Naive thymus-derived CD8-positive, alpha-beta T cell (primary cell): ENCODE data around the gene TCEA3. TPM values are rescaled to one million over a fixed set of nuclear protein-coding genes. Genes with fewer than 3 reads are reported as not detected.
A peak's percentile ranks its signal among the peaks of the same experiment; 100 is the strongest.

Experiments used
- ATAC-seq, 2 donors: fragments of 150-1000 bp; cut with Tn5 transposase in 1 of 2; sonication (Bioruptor Pico), chemical (Tn5 transposase) in 1 of 2; 1 replicate in 1 of 2; 2 replicates in 1 of 2; pipeline ENCODE4 v1.10.0; 2021; ENCODE audit warnings: mild to moderate bottlenecking in 2 of 2, moderate library complexity in 2 of 2
- POLR2A ChIA-PET: fragments of 350-600 bp; sonication (Branson Sonifier 250); formaldehyde crosslinking; loops from one replicate; lab custom pipeline; 2021; ENCODE audit warnings: antibody characterized with exemption; lab: Charles Lee
- DNase-seq, 10 donors: peaks; one replicate each; pipeline versions ENCODE4 v3.0.0 to v3.0.0-alpha.2; 2020 to 2022
- H3K27ac Mint-ChIP-seq, 10 donors: one replicate each; pipeline ENCODE4 v1.8.0; 2020 to 2022; ENCODE audit warnings: mild to moderate bottlenecking in 10 of 10, mixed read lengths in 10 of 10, moderate library complexity in 4 of 10, inconsistent platforms in 1 of 10
- H3K27me3 Mint-ChIP-seq, 5 donors: one replicate each; pipeline ENCODE4 v1.8.0; 2021 to 2022; ENCODE audit warnings: mixed read lengths in 5 of 5
- H3K36me3 Mint-ChIP-seq, 3 donors: one replicate each; pipeline ENCODE4 v1.8.0; 2020 to 2022; ENCODE audit warnings: mixed read lengths in 3 of 3, mild to moderate bottlenecking in 2 of 3, inconsistent platforms in 1 of 3
- H3K4me1 Mint-ChIP-seq, 4 donors: one replicate each; pipeline ENCODE4 v1.8.0; 2021 to 2022; ENCODE audit warnings: mixed read lengths in 4 of 4
- H3K4me3 Mint-ChIP-seq, 10 donors: one replicate each; pipeline ENCODE4 v1.8.0; 2020 to 2022; ENCODE audit warnings: mild to moderate bottlenecking in 10 of 10, mixed read lengths in 10 of 10, moderate library complexity in 6 of 10, inconsistent platforms in 1 of 10
- H3K9me3 Mint-ChIP-seq, 9 donors: one replicate each; pipeline ENCODE4 v1.8.0; 2020 to 2022; ENCODE audit warnings: mixed read lengths in 9 of 9, mild to moderate bottlenecking in 3 of 9, inconsistent platforms in 1 of 9, moderate library complexity in 1 of 9
- polyA plus RNA-seq, 3 donors: library from polyadenylated mRNA; unstranded; fragments of 300-500 nt; fragmentation: Illumina TruSeq; gene quantifications; one replicate each; pipeline ENCODE4 v1.2.3, GENCODE V29; 2021
- total RNA-seq, 8 experiments: library from RNA in 2 of 8; stranded (reverse) in 2 of 8; gene quantifications; one replicate each; pipeline ENCODE4 v1.2.3 and lab custom pipeline; 2021 to 2026

Gene TCEA3
- 10 to 100 TPM; 32.4 to 37.7 TPM for total RNA-seq
- 10 to 100 TPM; 22.5 to 44.4 (median 30.1) TPM for polyA plus RNA-seq
- 3.7 to 67.4 (median 31.7) reads per million in 6 experiments for total RNA-seq (lab: John Stamatoyannopoulos, UW)

DNA sequence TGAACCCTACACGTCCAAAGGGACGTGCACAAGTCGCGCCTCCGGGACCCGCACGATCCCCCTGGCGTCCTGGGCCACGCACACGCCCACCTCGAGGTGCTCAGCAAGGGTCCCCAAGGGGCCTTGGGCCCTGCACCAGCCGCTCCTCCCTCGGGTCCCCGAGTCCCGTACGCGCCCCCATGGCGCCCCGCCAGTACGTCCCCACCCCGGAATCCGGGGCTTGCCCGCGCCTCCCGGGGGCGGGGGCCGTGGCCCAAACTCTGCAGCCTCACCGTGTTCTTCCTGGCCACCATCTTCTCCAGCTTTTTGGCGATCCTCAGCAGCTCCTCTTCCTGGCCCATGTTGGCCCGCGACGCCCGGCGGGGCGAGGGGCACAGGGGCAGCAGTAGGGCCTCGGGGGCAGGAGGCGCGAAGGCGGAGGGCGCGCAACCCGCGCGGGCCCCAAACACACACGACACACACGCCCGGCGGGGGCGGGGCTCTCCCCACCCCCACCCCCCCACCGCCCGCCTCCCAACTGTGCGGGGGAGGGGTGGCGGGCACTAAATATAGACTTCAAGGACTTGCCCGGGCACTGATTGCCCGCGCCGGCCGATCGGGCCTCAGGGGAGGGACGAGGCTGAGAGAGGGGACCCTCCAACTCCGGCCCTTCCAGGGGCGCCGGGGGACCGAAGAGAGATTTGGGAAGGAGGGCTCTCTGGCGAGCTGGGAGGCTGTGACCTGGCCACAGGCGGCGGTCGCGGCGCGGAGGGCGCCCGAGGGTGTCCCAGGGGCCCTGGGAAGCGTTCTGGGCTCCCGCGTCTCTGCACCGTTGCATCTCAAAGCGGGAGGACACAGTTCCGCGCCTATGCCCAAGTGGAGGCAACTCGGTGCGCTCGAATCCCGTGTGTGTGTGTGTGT lies at the start of gene TCEA3:
Gene TCEA3 (minus strand): TSS at position 456 of the 900 bp plus-strand sequence. CDS start 115 bp downstream, at position 341.
- DNase-seq, result peak in 9 of 10 donors; percentile 21 to 67 (median 45)
- POLR2A ChIA-PET, result interaction anchor here (0.6 to 3.3 kb wide), 12 partner anchors 12 to 583 kb away, joined by 3 to 19 read pairs (median 4); partner anchors contain the start of genes ASAP3, HNRNPR and RPL11
- Mint-ChIP-seq H3K4me3 (peak within 1 kb of the TSS; percentile 86 to 98 (median 92)), H3K36me3 (no peaks in the 10 kb centered on the region), H3K9me3 (no peaks in the 10 kb centered on the region), H3K4me1 (peaks cover 25 to 42% (median 34%) of the 10 kb centered on the region in 4 donors), H3K27ac (peak within 1 kb of the TSS in 9 of 10 donors; percentile 76 to 95 (median 91)), H3K27me3 (peaks cover 0 to 12% (median 0%) of the 10 kb centered on the region in 5 donors)
- peak; percentile 34 to 51 for ATAC-seq

DNA sequence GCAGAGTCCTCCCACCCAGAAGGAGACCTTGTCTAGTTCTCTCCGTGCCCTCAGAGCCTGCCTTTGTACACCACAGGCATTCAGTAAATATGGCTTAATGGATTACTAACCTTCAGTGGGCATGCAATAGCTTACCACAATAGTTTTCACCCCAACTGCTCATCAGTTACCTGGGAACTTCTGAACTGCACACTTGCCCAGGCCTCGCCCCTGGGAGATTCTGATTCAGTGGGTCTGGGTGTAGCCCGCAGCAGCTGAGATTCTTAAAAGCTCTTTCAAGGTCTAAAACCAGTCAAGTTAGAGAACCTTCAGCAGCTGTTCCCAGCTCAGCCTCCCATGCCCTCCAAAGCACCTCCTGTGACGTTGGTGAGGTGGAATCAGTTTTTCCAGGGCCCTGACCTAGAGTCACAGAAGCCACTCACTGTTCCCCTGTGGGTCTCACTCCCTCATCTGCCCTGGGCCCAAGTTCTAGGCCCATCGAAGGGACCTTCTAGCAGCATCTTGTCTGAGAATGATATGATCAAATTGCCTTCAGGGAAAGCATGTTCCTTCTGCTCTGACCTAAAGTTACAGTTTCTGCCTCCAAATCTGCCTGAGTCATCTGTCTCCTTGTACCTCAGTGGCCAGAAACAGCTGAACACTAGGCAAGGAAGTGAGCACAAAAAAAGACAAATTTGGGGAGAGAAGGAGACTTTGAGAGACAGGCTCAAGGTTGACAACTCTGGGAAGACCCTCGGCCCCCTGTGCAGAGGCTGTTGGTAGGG lies 48.7 kb upstream of the TCEA3 start:
- ATAC-seq, result no peak
- POLR2A ChIA-PET, result interaction anchor here (1.1 kb wide), 1 partner anchor 8 kb away, joined by 4 read pairs; no protein-coding TSS in a partner anchor

GRCh38 chr1:23472351-23473036 lies 47.9 kb upstream of the TCEA3 start:
- Mint-ChIP-seq H3K27me3 (peaks cover 0 to 9% (median 6%) of the 10 kb centered on the region in 5 donors), H3K36me3 (no peaks in the 10 kb centered on the region), H3K4me1 (peaks cover 0 to 2% (median 0%) of the 10 kb centered on the region in 4 donors), H3K27ac (no peak overlapping the region), H3K9me3 (no peaks in the 10 kb centered on the region), H3K4me3 (no peak overlapping the region)
- ATAC-seq (no peak), DNase-seq (no peak)
- POLR2A ChIA-PET, result no interaction called here

More for the DNA sequence above, 48.7 kb upstream of the TCEA3 start:
- Mint-ChIP-seq H3K27ac (no peak overlapping the region), H3K36me3 (no peaks in the 10 kb centered on the region), H3K4me3 (no peak overlapping the region), H3K4me1 (peaks cover 0 to 2% (median 0%) of the 10 kb centered on the region in 4 donors), H3K27me3 (peaks cover 0 to 10% (median 6%) of the 10 kb centered on the region in 5 donors), H3K9me3 (no peaks in the 10 kb centered on the region)
- no peak for DNase-seq

DNA sequence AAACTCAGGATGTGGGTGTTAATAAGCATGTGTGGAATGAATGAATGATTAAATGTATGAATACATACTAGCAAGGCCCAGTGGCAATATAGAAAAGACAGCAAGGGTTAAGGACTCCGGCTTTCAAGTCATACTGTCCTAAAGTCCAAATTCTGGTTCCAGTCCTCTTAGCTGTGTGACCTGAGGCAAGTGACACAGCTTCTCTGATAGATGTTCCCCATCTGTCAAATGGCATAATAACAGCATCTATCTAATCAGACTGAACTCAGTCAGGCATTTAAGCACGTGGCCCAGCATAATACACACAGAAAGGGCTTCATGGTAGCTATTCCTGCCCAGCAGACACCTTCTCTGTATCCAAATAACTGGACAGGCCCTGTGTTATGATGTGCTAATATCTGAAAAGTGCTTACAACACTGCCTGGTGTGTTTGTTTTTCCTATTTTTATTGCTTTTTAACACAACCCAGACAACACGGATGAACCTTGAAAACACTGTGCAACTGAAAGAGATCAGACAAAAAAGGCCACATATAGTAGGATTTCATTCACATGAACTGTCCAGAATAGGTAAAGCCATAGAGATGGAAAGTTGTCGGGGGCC lies 47.0 kb upstream of the TCEA3 start:
- POLR2A ChIA-PET, result no interaction called here
- peaks cover 0 to 6% (median 4%) of the 10 kb centered on the region in 5 donors for H3K27me3 Mint-ChIP-seq
- no peak for ATAC-seq
- no peak for DNase-seq
- peaks cover 0 to 2% (median 0%) of the 10 kb centered on the region in 4 donors for H3K4me1 Mint-ChIP-seq
- no peaks in the 10 kb centered on the region for H3K36me3 Mint-ChIP-seq
- H3K27ac Mint-ChIP-seq, result peak overlapping the region in 1 of 10 donors; percentile 38
- no peak overlapping the region for H3K4me3 Mint-ChIP-seq
- no peaks in the 10 kb centered on the region for H3K9me3 Mint-ChIP-seq

GRCh38 chr1:23470282-23471070 lies 45.9 kb upstream of the TCEA3 start:
- Mint-ChIP-seq H3K27me3 (peaks cover 0 to 4% (median 1%) of the 10 kb centered on the region in 5 donors), H3K4me1 (no peaks in the 10 kb centered on the region), H3K27ac (no peak overlapping the region), H3K4me3 (no peak overlapping the region), H3K36me3 (no peaks in the 10 kb centered on the region), H3K9me3 (no peaks in the 10 kb centered on the region)
- POLR2A ChIA-PET, result no interaction called here
- DNase-seq, result no peak
- ATAC-seq, result no peak

DNA sequence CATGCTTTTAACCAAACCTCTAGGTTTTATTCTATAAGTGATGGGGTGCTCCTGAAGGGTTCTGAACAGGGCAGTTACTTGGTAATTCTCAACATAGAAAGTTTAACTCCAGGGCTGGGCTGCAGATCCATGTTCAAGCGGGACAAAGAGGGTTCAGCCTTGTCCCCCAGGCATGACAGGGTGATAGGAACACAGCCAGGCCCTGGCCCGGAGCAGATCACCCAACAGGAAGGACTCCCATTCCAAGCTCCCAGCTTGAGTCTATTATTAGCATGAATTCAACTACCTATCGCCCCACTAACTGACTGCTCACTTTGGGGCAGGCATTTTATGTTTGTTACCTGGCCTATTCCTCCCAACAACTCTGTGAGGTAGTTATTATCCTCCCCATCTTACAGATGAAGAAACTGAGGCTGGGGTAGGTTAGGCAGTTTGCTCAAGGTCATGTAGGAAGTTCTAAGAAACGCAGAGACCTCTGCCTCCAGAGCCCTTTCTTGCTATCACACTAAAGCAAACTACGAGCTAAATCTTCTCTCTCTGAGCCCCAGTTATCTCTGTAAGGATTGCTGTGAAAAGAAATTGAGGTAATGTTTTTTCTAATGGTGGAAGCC lies 44.9 kb upstream of the TCEA3 start:
- Mint-ChIP-seq H3K9me3 (no peaks in the 10 kb centered on the region), H3K27ac (no peak overlapping the region), H3K4me1 (no peaks in the 10 kb centered on the region), H3K4me3 (no peak overlapping the region), H3K27me3 (peaks cover 0 to 2% (median 0%) of the 10 kb centered on the region in 5 donors), H3K36me3 (no peaks in the 10 kb centered on the region)
- ATAC-seq (no peak), DNase-seq (no peak)
- POLR2A ChIA-PET, result no interaction called here

DNA sequence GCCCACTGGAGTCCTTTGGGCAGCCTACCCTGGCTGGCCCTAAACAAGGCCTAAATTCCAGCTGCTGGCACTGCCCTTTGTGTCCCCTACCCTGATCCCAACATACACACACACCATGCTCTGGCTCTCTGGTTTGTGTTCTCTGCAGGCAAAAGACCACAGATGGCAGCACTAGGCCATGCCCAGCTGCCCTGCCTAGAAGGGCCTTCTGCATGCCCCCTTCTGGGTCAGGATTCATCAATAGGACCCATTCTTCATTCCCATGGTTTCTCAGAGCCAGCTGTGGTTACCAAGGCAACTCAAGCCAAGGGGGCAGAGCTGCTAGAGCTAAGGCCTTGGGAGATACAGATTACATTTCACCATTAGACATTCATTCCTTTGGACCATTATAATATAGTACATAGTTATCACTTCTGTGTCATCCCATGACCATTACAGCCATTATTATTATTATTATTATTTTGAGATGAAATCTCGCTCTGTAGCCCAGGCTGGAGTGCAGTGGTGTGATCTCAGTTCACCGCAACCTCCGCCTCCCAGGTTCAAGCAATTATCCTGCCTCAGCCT lies 42.0 kb upstream of the TCEA3 start:
- ATAC-seq (no peak), DNase-seq (no peak)
- H3K36me3 Mint-ChIP-seq, result no peaks in the 10 kb centered on the region
- H3K4me3 Mint-ChIP-seq, result no peak overlapping the region
- peaks cover 0 to 6% (median 0%) of the 10 kb centered on the region in 5 donors for H3K27me3 Mint-ChIP-seq
- POLR2A ChIA-PET, result no interaction called here
- no peaks in the 10 kb centered on the region for H3K4me1 Mint-ChIP-seq
- H3K27ac Mint-ChIP-seq, result no peak overlapping the region
- no peaks in the 10 kb centered on the region for H3K9me3 Mint-ChIP-seq

DNA sequence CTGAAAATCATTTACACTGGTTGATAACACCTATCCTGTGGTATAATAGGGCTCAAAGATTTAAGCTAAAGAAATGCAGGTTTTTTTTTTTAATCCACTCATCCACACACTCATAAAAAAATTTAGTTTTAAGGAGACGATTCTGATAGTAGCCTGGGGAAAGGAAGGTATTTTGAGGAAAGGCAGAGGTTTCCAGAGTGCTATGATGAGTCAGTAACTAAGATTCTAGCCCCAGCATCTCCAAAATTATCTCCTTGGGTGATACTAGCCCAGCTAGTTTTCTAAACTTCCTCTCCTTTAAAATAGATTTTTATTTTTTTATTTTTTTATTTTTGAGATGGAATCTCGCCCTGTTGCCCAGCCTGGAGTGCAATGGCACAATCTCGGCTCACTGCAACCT lies 38.7 kb upstream of the TCEA3 start:
- H3K9me3 Mint-ChIP-seq, result no peaks in the 10 kb centered on the region
- ATAC-seq (no peak), DNase-seq (no peak)
- peaks cover 0 to 6% (median 0%) of the 10 kb centered on the region in 5 donors for H3K27me3 Mint-ChIP-seq
- H3K4me1 Mint-ChIP-seq, result peaks cover 0 to 6% (median 2%) of the 10 kb centered on the region in 4 donors
- no peak overlapping the region for H3K27ac Mint-ChIP-seq
- no peaks in the 10 kb centered on the region for H3K36me3 Mint-ChIP-seq
- H3K4me3 Mint-ChIP-seq, result no peak overlapping the region
- POLR2A ChIA-PET, result no interaction called here

DNA sequence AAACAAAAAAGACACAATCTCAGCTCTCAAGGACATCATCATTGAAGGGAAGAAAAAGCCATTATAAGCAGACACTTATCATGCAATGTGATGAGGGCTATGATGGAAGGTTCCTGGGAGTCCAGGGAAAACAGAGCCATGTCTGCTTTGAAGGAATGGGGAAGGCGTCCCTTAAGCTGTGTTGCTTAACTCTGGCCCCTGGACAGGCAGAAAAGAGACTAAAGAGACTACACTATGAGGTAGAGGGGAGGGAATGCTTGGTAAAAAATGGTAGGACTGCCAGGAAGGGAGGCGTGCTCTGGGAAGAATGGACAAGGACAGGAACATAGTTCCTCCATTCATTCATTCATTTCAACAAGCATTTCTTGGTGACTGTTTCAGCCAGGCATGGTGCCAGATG lies 38.2 kb upstream of the TCEA3 start:
- POLR2A ChIA-PET, result no interaction called here
- H3K4me3 Mint-ChIP-seq, result no peak overlapping the region
- H3K36me3 Mint-ChIP-seq, result no peaks in the 10 kb centered on the region
- H3K9me3 Mint-ChIP-seq, result no peaks in the 10 kb centered on the region
- peaks cover 0 to 6% (median 2%) of the 10 kb centered on the region in 4 donors for H3K4me1 Mint-ChIP-seq
- H3K27ac Mint-ChIP-seq, result no peak overlapping the region
- ATAC-seq (no peak), DNase-seq (no peak)
- H3K27me3 Mint-ChIP-seq, result peaks cover 0 to 8% (median 2%) of the 10 kb centered on the region in 5 donors

DNA sequence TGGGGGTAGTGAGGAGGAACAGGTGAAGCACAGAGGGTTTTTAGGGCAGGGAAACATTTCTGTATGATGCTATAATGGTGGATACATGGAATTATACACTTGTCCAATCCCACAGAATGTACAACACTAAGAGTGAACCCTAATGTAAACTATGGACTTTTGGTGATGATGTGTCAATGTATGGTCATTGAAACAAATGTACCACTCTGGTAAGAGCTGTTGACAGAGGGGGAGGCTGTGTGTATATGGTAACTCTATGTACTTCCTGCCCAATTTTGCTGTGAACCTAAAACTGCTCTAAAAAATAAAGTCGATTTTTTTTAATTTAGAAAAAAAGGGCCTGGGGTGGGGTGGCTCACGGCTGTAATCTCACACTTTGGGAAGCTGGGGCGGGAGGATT lies 36.5 kb upstream of the TCEA3 start:
- POLR2A ChIA-PET, result interaction anchor here (0.6 kb wide), 1 partner anchor 90 kb away, joined by 5 read pairs; no protein-coding TSS in a partner anchor
- ATAC-seq, result no peak

More for the DNA sequence above, 36.5 kb upstream of the TCEA3 start:
- H3K36me3 Mint-ChIP-seq, result no peaks in the 10 kb centered on the region
- H3K27ac Mint-ChIP-seq, result peak overlapping the region in 1 of 10 donors; percentile 47
- H3K4me1 Mint-ChIP-seq, result peaks cover 4 to 11% (median 8%) of the 10 kb centered on the region in 4 donors
- no peaks in the 10 kb centered on the region for H3K9me3 Mint-ChIP-seq
- peaks cover 0 to 13% (median 8%) of the 10 kb centered on the region in 5 donors for H3K27me3 Mint-ChIP-seq
- no peak overlapping the region for H3K4me3 Mint-ChIP-seq
- DNase-seq, result no peak
